Kidney (tissue), 14 donors: ENCODE data around the gene HDAC10. TPM values are rescaled to one million over a fixed set of nuclear protein-coding genes. Genes with fewer than 3 reads are reported as not detected.

Experiments used
- DNase-seq, 5 donors: peaks; one replicate each; pipeline ENCODE4 v3.0.0-alpha.2; 2013 to 2020
- FAIRE-seq: peaks from 2 replicates; lab custom pipeline; 2012; peaks lifted over from hg19 to GRCh38; lab: Jason Lieb, UNC
- H3K27ac ChIP-seq, 2 donors: one replicate each; pipeline ENCODE4 v1.7.0; 2013; ENCODE audit warnings: low read depth in 2 of 2, low read length in 2 of 2, inconsistent platforms in 1 of 2
- H3K27me3 ChIP-seq: one replicate; pipeline ENCODE4 v1.7.1; 2013; ENCODE audit warnings: low read length, inconsistent platforms; ENCODE audit not compliant: control insufficient read depth, insufficient read depth
- H3K36me3 ChIP-seq, 3 donors: one replicate each; pipeline versions ENCODE4 v1.7.0 to v1.7.1; 2013; ENCODE audit warnings: low read length in 3 of 3, control low read depth in 1 of 3, inconsistent platforms in 1 of 3; ENCODE audit not compliant: insufficient read depth in 3 of 3, control insufficient read depth in 2 of 3
- H3K4me1 ChIP-seq, 3 donors: one replicate each; pipeline versions ENCODE4 v1.7.0 to v1.7.1; 2013; ENCODE audit warnings: low read length in 3 of 3, inconsistent platforms in 1 of 3, low read depth in 1 of 3; ENCODE audit not compliant: control insufficient read depth in 2 of 3, insufficient read depth in 2 of 3
- H3K4me3 ChIP-seq, 3 donors: one replicate each; pipeline versions ENCODE4 v1.7.0 to v1.8.1; 2013; ENCODE audit warnings: low read length in 3 of 3, control low read depth in 1 of 3, inconsistent platforms in 1 of 3
- H3K9ac ChIP-seq, 3 donors: one replicate each; pipeline versions ENCODE4 v1.7.0 to v1.7.1; 2013; ENCODE audit warnings: low read length in 3 of 3, control low read depth in 1 of 3, inconsistent platforms in 1 of 3
- H3K9me3 ChIP-seq, 3 donors: one replicate each; pipeline versions ENCODE4 v1.7.0 to v1.7.1; 2013; ENCODE audit warnings: low read length in 3 of 3, control low read depth in 1 of 3, inconsistent platforms in 1 of 3; ENCODE audit not compliant: control insufficient read depth in 2 of 3, insufficient read depth in 1 of 3
- intact Hi-C: fragments of 100-400 bp; cut with DNase I; formaldehyde crosslinking; loops from one replicate; pipeline ENCODE4 v1.11.1; 2022
- polyA plus RNA-seq: library from polyadenylated mRNA; stranded (reverse); fragments of 350-450 nt; fragmentation: Illumina TruSeq; extraction: RNeasy Lipid Tissue Mini Kit (QIAGEN cat#74804); gene quantifications from one replicate; pipeline ENCODE4 v1.2.3, GENCODE V29; 2014; ENCODE audit warnings: low read depth, low replicate concordance; ENCODE audit not compliant: insufficient read depth
- total RNA-seq: library from RNA; stranded (reverse); fragmentation: NEBNext Ultra II Directional; extraction: Animal tissue kit (Norgen Biotek cat#: 25700); gene quantifications from one replicate; pipeline ENCODE4 v1.2.1, GENCODE V29; 2021
- TF ChIP-seq, protein P1 (sequence below): IDR thresholded peaks from 3 replicates; pipeline ENCODE4 v1.5.1; 2012; ENCODE audit warnings: mild to moderate bottlenecking, moderate library complexity, borderline replicate concordance; ENCODE audit not compliant: insufficient read depth; ENCODE audit errors: extremely low read depth
- donor health status: control.
- donor health status: control.
- donor health status: control.
- donor health status: control.
- donor health status: control.
- donor health status: DM: yes; HTN: yes; CAD: no.
- donor health status: Normal renal cell carcinoma (clear cell type).

Gene HDAC10
- total and polyA plus RNA-seq, 2 donors from 2014 or later, result 20.4 to 43.8 TPM

GRCh38 chr22:50271519-50271970 is 20.5 kb upstream of the HDAC10 start:
- Histone ChIP-seq H3K9me3 (no peaks in the 10 kb centered on the region), H3K4me1 (peaks cover 0 to 25% (median 6%) of the 10 kb centered on the region in 3 donors), H3K36me3 (peaks cover 0 to 10% (median 0%) of the 10 kb centered on the region in 3 donors), H3K9ac (no peak overlapping the region), H3K27ac (no peak overlapping the region), H3K4me3 (no peak overlapping the region), H3K27me3 (no peaks in the 10 kb centered on the region)
- TF ChIP-seq, protein P1, sequence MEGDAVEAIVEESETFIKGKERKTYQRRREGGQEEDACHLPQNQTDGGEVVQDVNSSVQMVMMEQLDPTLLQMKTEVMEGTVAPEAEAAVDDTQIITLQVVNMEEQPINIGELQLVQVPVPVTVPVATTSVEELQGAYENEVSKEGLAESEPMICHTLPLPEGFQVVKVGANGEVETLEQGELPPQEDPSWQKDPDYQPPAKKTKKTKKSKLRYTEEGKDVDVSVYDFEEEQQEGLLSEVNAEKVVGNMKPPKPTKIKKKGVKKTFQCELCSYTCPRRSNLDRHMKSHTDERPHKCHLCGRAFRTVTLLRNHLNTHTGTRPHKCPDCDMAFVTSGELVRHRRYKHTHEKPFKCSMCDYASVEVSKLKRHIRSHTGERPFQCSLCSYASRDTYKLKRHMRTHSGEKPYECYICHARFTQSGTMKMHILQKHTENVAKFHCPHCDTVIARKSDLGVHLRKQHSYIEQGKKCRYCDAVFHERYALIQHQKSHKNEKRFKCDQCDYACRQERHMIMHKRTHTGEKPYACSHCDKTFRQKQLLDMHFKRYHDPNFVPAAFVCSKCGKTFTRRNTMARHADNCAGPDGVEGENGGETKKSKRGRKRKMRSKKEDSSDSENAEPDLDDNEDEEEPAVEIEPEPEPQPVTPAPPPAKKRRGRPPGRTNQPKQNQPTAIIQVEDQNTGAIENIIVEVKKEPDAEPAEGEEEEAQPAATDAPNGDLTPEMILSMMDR, result peak; percentile 34
- FAIRE-seq, result no peak
- DNase-seq, result peak in 3 of 5 donors; percentile 56 to 84 (median 70)
- intact Hi-C loops, result no loop called here

GRCh38 chr22:50270666-50271394 is 19.8 kb upstream of the HDAC10 start:
- no peak overlapping the region for H3K9ac ChIP-seq
- FAIRE-seq, result no peak
- peaks cover 0 to 25% (median 4%) of the 10 kb centered on the region in 3 donors for H3K4me1 ChIP-seq
- DNase-seq, result peak in 4 of 5 donors; percentile 79 to 92 (median 84)
- peaks cover 0 to 7% (median 0%) of the 10 kb centered on the region in 3 donors for H3K36me3 ChIP-seq
- TF ChIP-seq, protein P1, result no peak
- H3K27me3 ChIP-seq, result no peaks in the 10 kb centered on the region
- intact Hi-C loops, result no loop called here
- no peaks in the 10 kb centered on the region for H3K9me3 ChIP-seq
- peak overlapping the region in 2 of 3 donors; percentile 34 to 56 for H3K4me3 ChIP-seq
- H3K27ac ChIP-seq, result peak overlapping the region; percentile 22 to 53

GRCh38 chr22:50269970-50270665 is 19.1 kb upstream of the HDAC10 start, which contains the start of gene MAPK11:
Gene MAPK11 (minus strand): TSS chr22:50270380. CDS start chr22:50270292, 88 bp downstream.
- peak within 1 kb of the TSS in 2 of 3 donors; percentile 34 to 56 for H3K4me3 ChIP-seq
- H3K9ac ChIP-seq, result peak within 1 kb of the TSS in 1 of 3 donors; percentile 3
- H3K36me3 ChIP-seq, result peaks cover 0 to 2% (median 0%) of the 10 kb centered on the region in 3 donors
- intact Hi-C loops, result no loop called here
- DNase-seq (peak in 4 of 5 donors; percentile 30 to 91 (median 72)), FAIRE-seq (no peak)
- H3K4me1 ChIP-seq, result peaks cover 0 to 25% (median 4%) of the 10 kb centered on the region in 3 donors
- H3K9me3 ChIP-seq, result no peaks in the 10 kb centered on the region
- peak within 1 kb of the TSS; percentile 22 to 53 for H3K27ac ChIP-seq
- TF ChIP-seq, protein P1, result no peak
- H3K27me3 ChIP-seq, result no peaks in the 10 kb centered on the region
